Spinal cord (tissue), 10 donors: ENCODE data around the gene LOX. TPM values are rescaled to one million over a fixed set of nuclear protein-coding genes. Genes with fewer than 3 reads are reported as not detected.

Experiments used
- DNase-seq, 6 donors: peaks; one replicate each; pipeline versions ENCODE4 v3.0.0 to v3.0.0-alpha.2; 2013 to 2015; ENCODE audit warnings: low spot score in 6 of 6, low read depth in 4 of 6
- H3K27ac ChIP-seq: one replicate; pipeline ENCODE4 v1.5.1; 2013; ENCODE audit warnings: low read depth, low read length, control low read depth
- H3K27me3 ChIP-seq: one replicate; pipeline ENCODE4 v1.6.1; 2013; ENCODE audit warnings: low read length; ENCODE audit not compliant: control insufficient read depth, insufficient read depth
- H3K36me3 ChIP-seq: one replicate; pipeline ENCODE4 v1.6.1; 2013; ENCODE audit warnings: low read length; ENCODE audit not compliant: control insufficient read depth, insufficient read depth
- H3K4me1 ChIP-seq: one replicate; pipeline ENCODE4 v1.6.1; 2013; ENCODE audit warnings: low read length; ENCODE audit not compliant: control insufficient read depth, insufficient read depth
- H3K4me3 ChIP-seq: one replicate; pipeline ENCODE4 v1.5.1; 2013; ENCODE audit warnings: low read depth, low read length, control low read depth
- H3K9me3 ChIP-seq: one replicate; pipeline ENCODE4 v1.6.1; 2013; ENCODE audit warnings: low read length; ENCODE audit not compliant: control insufficient read depth, insufficient read depth
- WGBS: methylation state at CpG from one replicate; pipeline ENCODE4 v1.1.5; 2013; ENCODE audit warnings: missing lambda C conversion rate; ENCODE audit not compliant: insufficient coverage; 5-methylcytosine and 5-hydroxymethylcytosine counted together
- polyA plus RNA-seq, 2 donors: library from polyadenylated mRNA; unstranded; fragments of 120-200 nt; gene quantifications; one replicate each; pipeline ENCODE4 v1.2.1, GENCODE V29; 2013; ENCODE audit not compliant: insufficient read length in 2 of 2
- total RNA-seq, 2 donors: library from RNA; depleted of rRNA in 1 of 2; stranded (reverse); fragments of 120-200 nt in 1 of 2; fragments of >200 nt in 1 of 2; gene quantifications; one replicate each; pipeline versions ENCODE4 v1.2.3 to v1.2.4, GENCODE V29; 2013 to 2014
- donor health status: healthy.

The LOX gene
- total and polyA plus RNA-seq, 4 donors, result 10.0 to 88.1 (median 20.2) TPM

DNA sequence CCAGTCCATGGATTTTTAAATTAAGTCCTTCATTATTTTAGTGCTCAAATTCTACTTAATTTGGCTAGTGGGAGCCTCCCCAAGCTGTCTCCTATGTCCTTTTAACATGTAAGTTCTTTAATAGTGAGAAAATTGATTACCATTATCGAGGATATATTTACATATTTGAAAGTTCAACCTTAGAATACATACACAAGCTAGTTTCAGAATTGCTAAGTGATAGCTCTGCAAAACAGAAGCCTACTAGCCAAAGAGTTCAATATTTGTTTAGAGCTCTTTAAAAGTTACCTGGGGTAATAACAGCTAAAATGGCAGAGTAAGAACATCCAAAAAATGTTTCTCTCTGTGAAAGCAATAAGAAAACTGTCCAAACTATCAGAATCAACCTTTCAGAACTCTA lies 48.2 kb downstream of the LOX start:
- Histone ChIP-seq H3K27me3 (no peaks in the 10 kb centered on the region), H3K36me3 (no peaks in the 10 kb centered on the region), H3K27ac (no peak overlapping the region), H3K4me1 (no peaks in the 10 kb centered on the region), H3K9me3 (no peaks in the 10 kb centered on the region), H3K4me3 (no peak overlapping the region)
- no CpG with 5 or more reads among the region's 1 CpG for WGBS
- no peak for DNase-seq

DNA sequence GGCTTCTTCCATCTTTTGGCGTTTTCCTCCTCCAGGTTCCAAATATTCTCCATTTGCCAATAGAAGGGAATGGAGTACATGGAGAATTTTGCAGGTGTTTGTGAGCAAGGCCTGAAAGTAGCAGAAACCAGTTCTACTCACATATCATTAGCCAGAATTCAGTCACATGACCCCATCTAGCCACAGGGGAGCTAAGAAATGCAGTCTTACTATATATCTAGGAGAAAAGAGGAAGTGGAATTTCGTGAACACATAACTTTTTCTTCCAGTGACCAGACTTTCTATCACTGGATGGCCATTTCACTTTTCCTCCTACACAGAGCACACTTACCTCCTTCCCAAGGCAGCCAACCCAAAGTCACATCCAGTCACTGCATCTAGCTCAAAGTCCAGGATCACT lies 55.1 kb downstream of the LOX start:
- Histone ChIP-seq H3K9me3 (no peaks in the 10 kb centered on the region), H3K27ac (no peak overlapping the region), H3K27me3 (no peaks in the 10 kb centered on the region), H3K4me1 (no peaks in the 10 kb centered on the region), H3K36me3 (no peaks in the 10 kb centered on the region), H3K4me3 (no peak overlapping the region)
- DNase-seq, result no peak
- no CpG with 5 or more reads among the region's 2 CpGs for whole genome bisulfite sequencing

GRCh38 chr5:122019919-122020590 lies 58.0 kb downstream of the LOX start:
- Histone ChIP-seq H3K27ac (no peak overlapping the region), H3K36me3 (no peaks in the 10 kb centered on the region), H3K9me3 (no peaks in the 10 kb centered on the region), H3K4me1 (no peaks in the 10 kb centered on the region), H3K27me3 (no peaks in the 10 kb centered on the region), H3K4me3 (no peak overlapping the region)
- WGBS, result 97% methylated on average over 3 of the region's 7 CpGs
- no peak for DNase-seq

GRCh38 chr5:122015471-122015870 lies 62.6 kb downstream of the LOX start:
- no CpG with 5 or more reads among the region's 5 CpGs for WGBS
- no peaks in the 10 kb centered on the region for H3K27me3 ChIP-seq
- H3K36me3 ChIP-seq, result no peaks in the 10 kb centered on the region
- no peak overlapping the region for H3K4me3 ChIP-seq
- H3K27ac ChIP-seq, result no peak overlapping the region
- DNase-seq, result peak in 1 of 6 donors; percentile 15
- no peaks in the 10 kb centered on the region for H3K9me3 ChIP-seq
- no peaks in the 10 kb centered on the region for H3K4me1 ChIP-seq

DNA sequence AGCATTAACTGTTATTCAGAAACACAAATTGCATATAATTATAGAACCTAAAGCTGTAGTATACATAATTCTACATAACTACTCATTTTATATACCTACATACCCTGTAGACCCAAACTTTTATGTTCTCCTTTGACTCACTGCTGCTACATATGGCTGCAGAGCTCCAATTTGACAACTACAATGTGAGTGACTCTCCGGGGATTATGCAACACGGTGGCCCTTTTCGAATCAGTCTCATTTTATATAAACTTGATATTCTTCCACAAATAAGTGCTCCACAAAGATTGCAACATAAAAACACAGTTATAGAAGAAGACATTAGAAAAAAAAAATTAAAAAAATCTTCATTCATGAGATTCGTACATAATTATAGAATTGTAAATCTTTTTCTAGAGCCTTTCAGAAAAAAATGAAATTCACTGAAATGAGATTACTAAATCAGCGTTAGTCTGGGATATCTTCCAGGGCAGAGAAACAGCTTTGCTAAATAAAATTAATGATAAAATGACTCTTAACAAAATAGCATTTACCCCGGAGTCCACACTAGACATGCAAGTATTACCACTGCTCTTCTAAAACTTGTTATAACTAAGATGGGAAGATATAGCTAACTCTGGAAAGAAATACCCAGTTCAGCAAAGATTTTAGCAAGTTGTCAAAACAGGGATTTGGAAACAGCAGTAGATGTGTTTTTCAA lies 63.7 kb downstream of the LOX start:
- H3K27me3 ChIP-seq, result no peaks in the 10 kb centered on the region
- no peak for DNase-seq
- H3K9me3 ChIP-seq, result no peaks in the 10 kb centered on the region
- no CpG with 5 or more reads among the region's 6 CpGs for WGBS
- H3K27ac ChIP-seq, result no peak overlapping the region
- no peak overlapping the region for H3K4me3 ChIP-seq
- no peaks in the 10 kb centered on the region for H3K36me3 ChIP-seq
- H3K4me1 ChIP-seq, result no peaks in the 10 kb centered on the region

Other genes with a start within 250 kb of the LOX start
- gene FTMT, start 226.4 kb downstream of the LOX start, total RNA-seq, result not detected
- not detected for gene FTMT, start 226.4 kb downstream of the LOX start, polyA plus RNA-seq
- gene SRFBP1, start 116.3 kb downstream of the LOX start, total RNA-seq, result 10 to 100 TPM; 16.4 to 28.7 TPM
- gene SRFBP1, start 116.3 kb downstream of the LOX start, polyA plus RNA-seq, result 10 to 100 TPM in 1 of 2 donors, 1 to 10 TPM in 1; 7.5 to 12.7 TPM
- gene ZNF474, start 51.3 kb upstream of the LOX start, total RNA-seq, result 1 to 10 TPM; 2.7 to 7.3 TPM
- 1 to 10 TPM; 1.6 to 2.6 TPM for gene ZNF474, start 51.3 kb upstream of the LOX start, polyA plus RNA-seq
- 10 to 100 TPM; 33.4 to 69.2 TPM for gene SNCAIP, start 234.0 kb upstream of the LOX start, total RNA-seq
- gene SNCAIP, start 234.0 kb upstream of the LOX start, polyA plus RNA-seq, result 10 to 100 TPM; 35.8 to 42.5 TPM